Activated CD8-positive, alpha-beta memory T cell treated with anti-CD3 and anti-CD28 coated beads for 36 hours (primary cell): ENCODE results near the gene FRMD5. TPM values are rescaled to one million over a fixed set of nuclear protein-coding genes. Genes with fewer than 3 reads are reported as not detected.

Experiments used
- CTCF ChIA-PET: fragments of 350-600 bp; sonication (Branson Sonifier 250); formaldehyde crosslinking; loops from one replicate; lab custom pipeline; 2021; ENCODE audit warnings: antibody characterized with exemption; lab: Charles Lee
- POLR2A ChIA-PET: fragments of 350-600 bp; sonication (Branson Sonifier 250); formaldehyde crosslinking; loops from one replicate; lab custom pipeline; 2021; ENCODE audit warnings: antibody characterized with exemption; lab: Charles Lee
- total RNA-seq, 2 experiments: library from RNA; stranded (reverse); gene quantifications; one replicate each; pipeline ENCODE4 v1.2.3, GENCODE V29; 2021

The FRMD5 gene
- total RNA-seq, 2 experiments from 2014 or later, result 0.44 to 1.0 TPM

- CTCF ChIA-PET, result no interaction called here
- POLR2A ChIA-PET, result no interaction called here
Measured at GRCh38 chr15:44102675-44103254, 92.3 kb downstream of the FRMD5 start.

- CTCF ChIA-PET, result no interaction called here
Measured at GRCh38 chr15:44101944-44102343, 93.1 kb downstream of the FRMD5 start.

GRCh38 chr15:44101286-44101685 lies 93.8 kb downstream of the FRMD5 start:
- ChIA-PET POLR2A (no interaction called here), CTCF (no interaction called here)

More at GRCh38 chr15:44101944-44102343, 93.1 kb downstream of the FRMD5 start:
- POLR2A ChIA-PET, result no interaction called here

DNA sequence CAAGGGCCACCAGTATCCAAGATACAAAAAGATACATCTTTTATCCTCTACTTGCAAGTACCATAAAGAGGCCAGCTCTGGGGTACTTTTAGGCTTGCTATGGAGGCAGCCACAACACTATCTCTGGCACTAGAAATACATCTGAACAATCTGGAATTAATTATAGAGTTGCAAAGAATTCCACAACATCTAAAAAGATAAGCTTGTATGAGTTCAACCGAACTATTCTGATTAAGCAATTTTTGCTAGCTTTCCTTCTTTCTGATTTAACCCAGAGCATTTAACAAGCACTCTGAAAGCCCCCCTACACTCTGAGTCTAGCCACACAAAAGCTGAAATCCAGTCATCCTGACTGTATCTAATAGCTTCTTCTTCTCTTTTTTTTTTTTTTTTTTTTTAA lies 95.4 kb downstream of the FRMD5 start:
- ChIA-PET POLR2A (no interaction called here), CTCF (no interaction called here)

DNA sequence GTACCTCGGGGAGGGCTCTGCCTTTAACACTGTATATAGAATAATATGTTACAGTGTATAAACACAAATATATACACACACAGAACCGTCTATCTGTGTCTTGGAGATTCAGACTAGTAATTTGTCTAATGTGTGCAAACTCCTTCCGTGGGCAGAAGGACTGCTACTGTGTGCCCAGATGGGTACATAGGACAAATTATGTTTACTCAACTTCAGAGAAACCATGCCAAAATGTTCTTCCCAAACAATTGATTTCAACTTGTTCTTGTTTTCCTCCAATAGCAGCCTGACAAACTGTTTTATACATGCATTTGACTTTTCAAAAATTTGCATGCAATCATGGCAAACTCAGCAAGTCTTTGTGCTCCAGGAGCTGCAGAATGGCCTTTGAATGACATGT lies 97.5 kb downstream of the FRMD5 start:
- ChIA-PET POLR2A (no interaction called here), CTCF (no interaction called here)

- CTCF ChIA-PET, result interaction anchor here (1.2 kb wide), 1 partner anchor 14 kb away, joined by 3 read pairs; no protein-coding TSS in a partner anchor
- POLR2A ChIA-PET, result interaction anchor here (0.6 kb wide), 1 partner anchor 72 kb away, joined by 3 read pairs; no protein-coding TSS in a partner anchor
Measured at GRCh38 chr15:44096596-44096995, 98.5 kb downstream of the FRMD5 start.

DNA sequence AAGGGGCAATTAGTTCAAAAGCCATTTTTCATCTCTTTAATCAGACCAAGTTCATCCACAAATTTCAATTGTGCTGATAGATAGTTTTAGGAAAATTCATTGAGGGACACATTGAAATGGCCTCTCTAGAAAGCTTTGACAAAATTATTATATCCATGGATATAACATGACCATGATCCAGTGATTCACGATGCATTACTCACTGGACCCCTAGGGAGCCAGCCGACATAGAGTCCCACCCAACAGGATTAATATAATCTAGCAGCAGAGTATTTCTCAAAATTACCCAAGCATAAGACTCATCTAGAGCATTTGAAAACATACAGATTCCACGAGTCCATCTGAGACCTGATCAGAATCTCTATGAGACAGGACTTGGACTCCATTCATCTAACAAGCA lies 100.3 kb downstream of the FRMD5 start:
- ChIA-PET CTCF (no interaction called here), POLR2A (no interaction called here)

GRCh38 chr15:44093836-44094235 lies 101.2 kb downstream of the FRMD5 start:
- POLR2A ChIA-PET, result no interaction called here
- CTCF ChIA-PET, result no interaction called here

DNA sequence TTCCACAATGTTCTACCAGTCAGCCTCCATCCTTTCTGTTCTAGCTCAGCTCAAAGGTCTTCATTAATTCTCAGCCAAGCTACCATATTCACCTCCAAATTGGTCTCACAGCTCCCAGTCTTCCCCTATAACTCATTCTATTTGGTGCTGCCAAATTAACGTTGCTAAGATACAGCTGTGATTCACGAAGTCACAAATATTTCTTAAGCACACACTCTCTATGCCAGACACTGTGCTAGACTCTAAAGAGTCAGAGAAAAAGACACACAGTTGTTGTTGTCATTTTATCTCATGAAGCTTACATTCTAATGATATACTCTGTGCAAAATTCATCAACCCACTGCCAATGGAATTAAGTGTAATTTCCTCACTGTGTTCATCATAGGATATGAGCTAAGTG lies 102.8 kb downstream of the FRMD5 start:
- ChIA-PET POLR2A (no interaction called here), CTCF (interaction anchor here (1.5 kb wide), 1 partner anchor 37 kb away, joined by 3 read pairs; no protein-coding TSS in a partner anchor)

DNA sequence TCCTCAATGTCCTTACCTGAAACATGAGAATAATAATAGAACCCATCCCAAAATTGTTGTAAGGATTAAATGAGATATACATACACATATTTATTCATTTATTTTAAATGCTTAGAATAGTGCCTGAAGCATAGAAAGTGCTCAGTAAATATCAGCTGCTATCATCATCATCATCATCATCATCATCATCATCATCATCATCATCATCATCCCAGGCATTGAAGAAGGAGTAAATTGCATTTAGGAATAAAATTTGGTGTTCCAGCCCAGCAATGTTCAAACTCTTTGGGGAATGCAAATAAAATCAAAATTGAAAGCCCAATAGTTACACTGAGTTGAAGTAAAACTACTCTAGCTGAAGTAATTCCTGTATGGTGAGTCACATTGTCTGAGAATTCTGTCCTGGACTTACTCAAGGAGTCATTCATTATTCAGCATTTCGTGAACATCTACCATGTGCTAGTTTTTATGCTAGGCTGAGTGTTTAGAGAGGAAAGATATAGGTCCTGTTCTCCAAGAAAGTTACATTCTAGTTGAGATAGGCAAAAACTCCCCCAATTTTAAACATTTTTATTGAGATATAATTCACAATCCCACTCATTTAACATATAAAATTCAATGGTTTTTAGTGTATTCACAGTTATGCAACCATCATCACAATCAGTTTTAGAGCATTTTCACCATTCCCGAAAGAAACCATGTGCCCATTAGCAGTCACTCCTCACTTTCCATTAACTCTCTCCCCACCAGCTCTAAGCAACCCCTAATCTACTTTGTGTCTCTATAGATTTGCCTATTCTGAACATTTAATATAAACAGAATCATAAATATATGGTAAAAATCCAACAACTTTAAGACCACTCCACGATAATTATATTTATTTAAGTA lies 107.2 kb downstream of the FRMD5 start:
- CTCF ChIA-PET, result no interaction called here
- POLR2A ChIA-PET, result no interaction called here

- ChIA-PET CTCF (no interaction called here), POLR2A (no interaction called here)
Measured at GRCh38 chr15:44084770-44085169, 110.3 kb downstream of the FRMD5 start.

DNA sequence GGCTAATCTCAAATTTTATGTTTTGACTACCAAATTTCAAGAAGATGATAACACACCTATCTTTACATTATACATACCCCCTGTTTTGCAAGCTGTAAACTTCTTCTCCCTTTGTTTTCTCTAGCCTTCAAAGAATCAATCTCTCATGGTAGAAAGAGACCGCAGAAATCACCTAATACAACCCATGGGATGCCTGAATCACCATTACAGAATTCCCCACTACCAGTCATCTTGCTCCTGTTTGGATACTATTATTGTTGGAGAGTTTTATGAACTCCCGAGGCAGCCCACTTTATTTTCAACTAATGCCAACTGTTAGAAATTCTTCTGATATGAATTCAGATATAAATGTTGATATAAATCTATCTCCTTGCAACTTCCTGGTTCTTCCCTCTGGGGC lies 110.9 kb downstream of the FRMD5 start:
- ChIA-PET POLR2A (no interaction called here), CTCF (no interaction called here)

GRCh38 chr15:44082558-44083157 lies 112.4 kb downstream of the FRMD5 start:
- ChIA-PET CTCF (interaction anchor here (0.6 kb wide), 1 partner anchor 61 kb away, joined by 3 read pairs; no protein-coding TSS in a partner anchor), POLR2A (no interaction called here)

DNA sequence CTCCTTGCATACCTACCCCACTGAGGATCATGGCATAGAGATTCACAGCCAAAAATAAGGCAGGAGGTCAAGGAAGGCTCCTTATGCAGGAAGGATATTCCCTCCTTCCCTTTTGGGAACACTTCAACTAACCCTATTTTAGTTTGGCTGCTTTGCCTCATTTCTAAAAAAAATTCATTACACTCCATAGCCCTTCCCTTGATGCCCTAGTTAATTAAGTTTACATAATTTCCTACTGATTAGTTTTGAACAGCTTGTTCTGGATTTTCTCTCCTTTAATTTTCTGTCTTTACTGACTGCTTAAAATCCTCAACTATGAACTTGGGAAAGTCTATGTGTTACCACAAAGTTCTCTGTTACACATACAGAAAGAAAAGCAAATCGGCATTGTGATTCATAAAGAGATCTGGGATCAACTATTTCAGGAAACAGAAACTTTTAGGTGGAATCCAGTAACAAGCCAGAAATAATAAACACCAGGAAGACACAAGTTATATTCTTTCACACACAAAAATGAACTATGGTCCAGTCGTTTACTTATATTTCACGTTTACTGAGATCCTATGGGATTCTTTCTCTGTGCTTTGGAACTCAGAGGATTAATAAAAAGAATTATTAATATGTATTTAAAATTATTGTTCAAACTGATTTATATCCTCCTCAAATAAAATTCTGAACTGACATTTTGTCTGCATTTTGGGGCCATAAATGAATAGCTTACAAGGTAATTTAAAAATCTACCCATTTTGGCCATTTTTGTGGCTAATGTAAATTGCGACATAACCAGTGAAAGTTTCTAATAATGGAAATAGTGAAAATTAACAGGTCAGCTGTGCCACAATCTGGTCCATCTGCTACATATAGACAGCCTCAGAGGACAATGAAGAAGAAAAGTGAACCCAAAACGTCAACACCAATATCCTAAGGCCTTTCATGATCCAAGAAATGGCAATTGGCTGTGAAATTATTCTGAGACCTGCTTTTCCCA lies 113.8 kb downstream of the FRMD5 start:
- ChIA-PET CTCF (no interaction called here), POLR2A (no interaction called here)

DNA sequence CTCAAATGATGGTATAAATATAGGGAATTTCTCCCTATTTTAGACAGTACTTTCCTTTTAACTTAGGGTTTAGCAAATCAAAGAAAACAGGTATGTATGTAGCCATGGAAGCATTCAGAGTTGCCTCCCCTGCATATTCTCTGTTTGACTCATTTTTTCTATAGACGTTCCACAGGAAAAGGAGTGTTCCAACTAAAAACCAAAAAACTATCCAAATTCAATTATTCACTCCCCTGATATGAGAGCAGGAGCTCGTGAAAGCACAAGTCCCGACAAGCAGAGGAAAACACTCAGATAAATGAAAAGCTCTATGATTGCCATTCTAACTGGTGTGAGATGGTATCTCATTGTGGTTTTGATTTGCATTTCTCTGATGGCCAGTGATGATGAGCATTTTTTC lies 119.5 kb downstream of the FRMD5 start:
- CTCF ChIA-PET, result no interaction called here

DNA sequence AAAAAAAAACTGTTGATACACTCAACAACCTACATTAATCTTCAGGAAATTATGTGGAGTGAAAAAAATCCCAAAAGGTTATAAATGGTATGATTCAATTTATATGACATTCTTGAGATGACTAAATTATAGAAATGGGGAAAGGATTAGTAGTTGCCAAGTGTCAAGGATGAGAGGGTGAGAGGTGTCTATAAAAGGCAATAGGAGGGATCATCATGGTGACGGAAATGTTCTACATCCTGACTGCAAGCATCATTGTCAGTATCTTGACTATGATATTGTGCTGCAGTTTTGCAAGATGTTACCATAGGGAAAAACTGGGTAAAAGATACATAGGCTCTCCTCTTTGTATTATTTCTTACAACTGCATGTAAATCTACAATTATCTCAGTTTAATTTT lies 125.6 kb downstream of the FRMD5 start:
- POLR2A ChIA-PET, result interaction anchor here (0.7 kb wide), 1 partner anchor 52 kb away, joined by 4 read pairs; no protein-coding TSS in a partner anchor

More for the DNA sequence above, 119.5 kb downstream of the FRMD5 start:
- POLR2A ChIA-PET, result no interaction called here

DNA sequence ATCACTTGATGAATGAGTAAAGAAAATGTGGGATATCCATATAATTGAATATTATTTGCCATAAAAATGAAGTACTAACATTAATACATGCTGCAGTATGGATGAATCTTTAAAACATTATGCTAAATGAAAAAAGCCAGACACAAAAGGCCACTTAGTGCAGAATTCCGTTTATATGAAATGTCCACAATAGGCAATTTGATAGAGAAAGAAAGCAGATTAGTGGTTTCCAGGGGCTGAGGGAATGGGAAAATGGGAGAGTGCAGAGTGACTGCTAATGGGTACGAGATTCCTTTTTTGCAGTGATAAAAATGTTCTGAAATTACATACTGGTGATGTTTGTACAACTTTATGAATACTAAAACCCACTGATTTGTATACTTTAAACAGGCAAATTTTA lies 126.7 kb downstream of the FRMD5 start:
- POLR2A ChIA-PET, result no interaction called here
- CTCF ChIA-PET, result no interaction called here

More for the DNA sequence above, 125.6 kb downstream of the FRMD5 start:
- CTCF ChIA-PET, result interaction anchor here (0.5 to 1.1 kb wide), 2 partner anchors 121 to 171 kb away, joined by 3 to 5 read pairs; no protein-coding TSS in a partner anchor

- CTCF ChIA-PET, result interaction anchor here (1.0 to 1.4 kb wide), 5 partner anchors 9 to 164 kb away, joined by 4 to 7 read pairs (median 6); no protein-coding TSS in a partner anchor
- POLR2A ChIA-PET, result no interaction called here
Measured at GRCh38 chr15:44066211-44066827, 128.8 kb downstream of the FRMD5 start.
